Keratinocyte (primary cell): ENCODE results near the gene ANKRD30A.

Source experiments
- CTCF ChIP-seq, 3 experiments: IDR thresholded peaks in 1 of 3; conservative IDR thresholded peaks in 1 of 3; optimal IDR thresholded peaks in 1 of 3; 2 replicates in 2 of 3; 3 replicates in 1 of 3; pipeline versions ENCODE3 to v1.5.1; 2011; ENCODE audit warnings: low read length in 3 of 3, mild to moderate bottlenecking in 3 of 3, moderate library complexity in 2 of 3, control low read depth in 1 of 3, inconsistent platforms in 1 of 3; ENCODE audit not compliant: insufficient read depth in 2 of 3; ENCODE audit errors: extremely low read depth in 1 of 3
- EZH2 ChIP-seq: IDR thresholded peaks from one replicate; pipeline ENCODE4 v1.6.1; 2012; ENCODE audit warnings: inconsistent platforms, mild to moderate bottlenecking, low read length, moderate library complexity

DNA sequence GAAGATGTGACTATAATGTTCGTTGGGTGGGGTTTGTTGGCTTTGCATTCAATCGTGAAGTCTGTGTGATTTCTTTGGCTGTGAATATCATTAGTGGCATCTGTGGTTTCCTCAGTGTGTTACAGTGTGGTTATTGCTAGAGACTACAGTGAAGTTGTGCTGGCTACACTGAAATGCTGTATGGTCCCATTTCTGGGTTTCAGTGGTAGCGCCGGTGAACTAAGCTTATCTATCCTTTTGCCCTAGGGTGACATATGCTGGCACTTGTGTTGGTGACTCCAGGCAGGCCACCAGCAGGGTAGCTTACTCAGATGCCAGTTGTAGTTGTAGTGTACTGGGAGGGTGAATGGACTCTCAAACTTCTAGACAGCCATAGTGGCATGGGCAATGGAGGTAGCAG lies 259.5 kb downstream of the ANKRD30A start:
- TF ChIP-seq CTCF (optimal IDR thresholded peaks at IDR 0.05 in 1 of 3, IDR thresholded peaks at IDR 0.05 in 1 of 3, conservative IDR thresholded peaks at IDR 0.05 in 1 of 3; ENCODE audit: extremely low read depth in 1 of 3, insufficient read depth in 2 of 3, low read length in 3 of 3) (no peak), EZH2 (no peak)
